Parathyroid adenoma (tissue), 2 donors: ENCODE results near the gene SPOCK3.

Experiments used
- H2AFZ ChIP-seq: fragments of 300-600 bp; sonication (generic); one replicate; pipeline ENCODE4 v1.7.0; 2017; ENCODE audit warnings: antibody characterized with exemption, mild to moderate bottlenecking
- H3K27ac ChIP-seq: fragments of 300-600 bp; sonication (generic); one replicate; pipeline ENCODE4 v1.7.0; 2017
- H3K27me3 ChIP-seq: fragments of 300-600 bp; sonication (generic); one replicate; pipeline ENCODE4 v1.7.0; 2017; ENCODE audit warnings: low read length; ENCODE audit not compliant: control insufficient read depth, insufficient read depth
- H3K36me3 ChIP-seq: fragments of 300-600 bp; sonication (generic); one replicate; pipeline ENCODE4 v1.7.0; 2017; ENCODE audit warnings: low read length; ENCODE audit not compliant: control insufficient read depth, insufficient read depth
- H3K4me1 ChIP-seq: fragments of 300-600 bp; sonication (generic); one replicate; pipeline ENCODE4 v1.7.0; 2017; ENCODE audit warnings: control low read depth
- H3K4me2 ChIP-seq: fragments of 300-600 bp; sonication (generic); one replicate; pipeline ENCODE4 v1.7.0; 2017; ENCODE audit warnings: low read length
- H3K4me3 ChIP-seq: fragments of 300-600 bp; sonication (generic); one replicate; pipeline ENCODE4 v1.7.0; 2017; ENCODE audit warnings: low read depth, low read length
- H3K79me2 ChIP-seq: fragments of 300-600 bp; sonication (generic); one replicate; pipeline ENCODE4 v1.7.0; 2017; ENCODE audit warnings: control low read depth
- H3K9ac ChIP-seq: fragments of 300-600 bp; sonication (generic); one replicate; pipeline ENCODE4 v1.7.0; 2017; ENCODE audit warnings: mild to moderate bottlenecking
- H3K9me3 ChIP-seq: fragments of 300-600 bp; sonication (generic); one replicate; pipeline ENCODE4 v1.7.0; 2017; ENCODE audit warnings: low read length; ENCODE audit not compliant: control insufficient read depth
- CTCF ChIP-seq: fragments of 300-600 bp; sonication (generic); IDR thresholded peaks from one replicate; pipeline ENCODE4 v1.7.0; 2017; ENCODE audit warnings: antibody characterized with exemption, mild to moderate bottlenecking
- donor health status: primary hyperparathyroidism.

Gene SPOCK3

GRCh38 chr4:167136270-167136669 lies 98.0 kb downstream of the SPOCK3 start:
- no peak overlapping the region for H2AFZ ChIP-seq
- no peak overlapping the region for H3K27ac ChIP-seq
- TF ChIP-seq CTCF, result no peak
- H3K36me3 ChIP-seq, result no peaks in the 10 kb centered on the region
- no peaks in the 10 kb centered on the region for H3K79me2 ChIP-seq
- no peak overlapping the region for H3K4me2 ChIP-seq
- H3K4me1 ChIP-seq, result no peaks in the 10 kb centered on the region
- no peaks in the 10 kb centered on the region for H3K27me3 ChIP-seq
- no peak overlapping the region for H3K4me3 ChIP-seq
- H3K9ac ChIP-seq, result no peak overlapping the region
- H3K9me3 ChIP-seq, result no peaks in the 10 kb centered on the region

DNA sequence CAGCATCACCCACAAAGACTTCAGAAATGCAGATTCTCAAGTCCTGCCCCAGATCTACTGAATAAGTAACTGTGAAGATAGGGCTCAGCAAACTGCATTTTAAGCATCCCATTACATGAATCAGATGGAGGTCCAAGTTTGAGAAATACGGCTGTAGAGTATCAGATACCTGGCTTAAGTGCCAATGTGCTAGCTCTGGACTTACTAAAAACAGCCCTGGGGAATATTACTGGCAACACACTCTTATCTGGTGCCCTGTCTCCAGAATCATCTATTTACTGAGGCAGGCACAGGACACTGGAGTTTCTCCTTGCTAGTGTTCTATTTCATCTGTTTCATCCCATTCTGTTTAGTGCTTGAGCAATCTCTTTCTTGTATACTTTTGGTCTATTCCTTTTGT lies 105.1 kb downstream of the SPOCK3 start:
- no peak overlapping the region for H2AFZ ChIP-seq
- H3K27me3 ChIP-seq, result no peaks in the 10 kb centered on the region
- no peak overlapping the region for H3K9ac ChIP-seq
- H3K4me1 ChIP-seq, result no peaks in the 10 kb centered on the region
- TF ChIP-seq CTCF, result no peak
- H3K4me3 ChIP-seq, result no peak overlapping the region
- no peaks in the 10 kb centered on the region for H3K79me2 ChIP-seq
- no peak overlapping the region for H3K27ac ChIP-seq
- no peak overlapping the region for H3K4me2 ChIP-seq
- H3K9me3 ChIP-seq, result no peaks in the 10 kb centered on the region
- no peaks in the 10 kb centered on the region for H3K36me3 ChIP-seq

DNA sequence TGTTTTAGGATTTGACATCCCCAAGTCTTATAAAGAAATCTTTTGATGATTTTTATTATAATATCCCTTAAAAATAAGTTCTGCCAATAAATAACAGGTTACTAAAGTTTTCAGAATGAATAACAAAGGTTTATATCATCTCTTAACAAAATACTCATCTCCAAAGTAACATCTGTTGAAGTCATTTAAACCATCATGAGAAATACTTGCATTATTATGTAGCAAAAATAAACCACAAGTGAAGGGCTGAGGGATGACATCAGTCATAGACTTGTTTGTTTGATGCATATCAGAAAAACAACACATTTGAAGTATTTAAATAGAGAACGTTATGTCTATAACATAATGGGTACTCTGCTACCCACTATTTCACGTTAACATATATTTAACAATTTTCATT lies 114.9 kb downstream of the SPOCK3 start:
- no peaks in the 10 kb centered on the region for H3K36me3 ChIP-seq
- H3K4me1 ChIP-seq, result no peaks in the 10 kb centered on the region
- no peak overlapping the region for H3K9ac ChIP-seq
- no peak overlapping the region for H3K4me2 ChIP-seq
- no peak overlapping the region for H3K27ac ChIP-seq
- no peak overlapping the region for H2AFZ ChIP-seq
- H3K79me2 ChIP-seq, result no peaks in the 10 kb centered on the region
- H3K27me3 ChIP-seq, result no peaks in the 10 kb centered on the region
- TF ChIP-seq CTCF, result no peak
- H3K4me3 ChIP-seq, result no peak overlapping the region
- no peaks in the 10 kb centered on the region for H3K9me3 ChIP-seq

GRCh38 chr4:167117273-167117672 lies 117.0 kb downstream of the SPOCK3 start:
- no peak for TF ChIP-seq CTCF
- H2AFZ ChIP-seq, result no peak overlapping the region
- no peak overlapping the region for H3K4me2 ChIP-seq
- H3K36me3 ChIP-seq, result no peaks in the 10 kb centered on the region
- no peaks in the 10 kb centered on the region for H3K9me3 ChIP-seq
- no peaks in the 10 kb centered on the region for H3K79me2 ChIP-seq
- H3K27me3 ChIP-seq, result no peaks in the 10 kb centered on the region
- no peak overlapping the region for H3K9ac ChIP-seq
- H3K27ac ChIP-seq, result no peak overlapping the region
- no peak overlapping the region for H3K4me3 ChIP-seq
- H3K4me1 ChIP-seq, result no peaks in the 10 kb centered on the region

GRCh38 chr4:167114416-167114971 lies 119.8 kb downstream of the SPOCK3 start:
- Histone ChIP-seq H3K27me3 (no peaks in the 10 kb centered on the region), H3K4me3 (no peak overlapping the region), H3K79me2 (no peaks in the 10 kb centered on the region), H3K4me1 (no peaks in the 10 kb centered on the region), H3K36me3 (no peaks in the 10 kb centered on the region), H3K9ac (no peak overlapping the region), H3K9me3 (no peaks in the 10 kb centered on the region), H2AFZ (no peak overlapping the region), H3K27ac (no peak overlapping the region), H3K4me2 (no peak overlapping the region)
- no peak for TF ChIP-seq CTCF
